ENCODE data around the gene HIRIP3. TPM values are rescaled to one million over a fixed set of nuclear protein-coding genes. Genes with fewer than 3 reads are reported as not detected.

HIRIP3 gene
- total and polyA plus RNA-seq, 2 experiments from 2014 or later = 10.4 to 18.5 TPM

- Mint-ChIP-seq H3K27me3 (ENCODE audit: insufficient read depth, low read depth, poor library complexity) (peaks cover 5% of the 10 kb centered on the region), H3K27ac (no peak overlapping the region), H3K36me3 (ENCODE audit: low read depth) (peaks cover 72% of the 10 kb centered on the region), H3K9me3 (no peaks in the 10 kb centered on the region; the same call in 1 of the 3 replicates), H3K4me1 (no peaks in the 10 kb centered on the region; the same call in 2 of the 3 replicates), H3K4me3 (no peak overlapping the region)
- Histone ChIP-seq H3K79me2 (replicated peaks; ENCODE audit: insufficient read depth) (no peaks in the 10 kb centered on the region), H3K4me1 (ENCODE audit: insufficient read depth) (no peaks in the 10 kb centered on the region), H3K27me3 (ENCODE audit: insufficient read depth) (no peaks in the 10 kb centered on the region), H3K36me3 (ENCODE audit: insufficient read depth) (peaks cover 23% of the 10 kb centered on the region), H3K27ac (ENCODE audit: low read depth) (no peak overlapping the region), H3K4me3 (no peak overlapping the region), H2AFZ (no peak overlapping the region), H3F3A (replicated peaks; ENCODE audit: low read depth) (no peaks in the 10 kb centered on the region), H3K4me2 (no peak overlapping the region), H3K9me2 (ENCODE audit: insufficient read depth) (no peaks in the 10 kb centered on the region), H4K20me1 (replicated peaks; ENCODE audit: insufficient read depth) (no peaks in the 10 kb centered on the region; the same call in 1 of the 2 replicates)
- no peak for TF ChIP-seq POLR2AphosphoS5 (IDR thresholded peaks at IDR 0.05; ENCODE audit: low read depth)
- TF ChIP-seq NANOG (IDR thresholded peaks at IDR 0.05; ENCODE audit: borderline replicate concordance) = no peak
- no peak for TF ChIP-seq CTCF (conservative IDR thresholded peaks at IDR 0.05; ENCODE audit: low read depth in 2 of 2)
- no peak for DNase-seq (ENCODE audit: low spot score)
- no peak for ATAC-seq
Measured at GRCh38 chr16:29985271-29985811, 10.1 kb downstream of the HIRIP3 start.

DNA sequence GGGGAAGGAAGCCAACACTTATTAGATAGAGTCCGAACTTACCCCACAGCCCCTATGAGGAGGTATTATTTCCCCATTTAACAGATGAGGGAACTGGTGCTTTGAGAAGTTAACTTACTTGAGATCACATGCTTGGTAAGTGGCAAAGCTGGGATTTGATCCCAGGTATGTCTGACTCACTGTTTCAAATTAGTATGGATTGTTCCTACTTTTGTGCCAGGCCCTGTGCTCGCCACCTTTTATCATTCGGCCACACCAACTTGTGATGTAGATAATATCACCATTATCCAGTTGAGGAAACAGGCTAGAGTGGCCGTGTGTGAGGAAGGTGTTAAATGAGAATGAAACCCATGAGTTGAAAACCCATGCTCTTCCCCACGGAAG is 10.7 kb downstream of the HIRIP3 start:
- Histone ChIP-seq H3F3A (replicated peaks; ENCODE audit: low read depth) (no peaks in the 10 kb centered on the region), H3K4me1 (ENCODE audit: insufficient read depth) (no peaks in the 10 kb centered on the region), H2AFZ (no peak overlapping the region), H3K9me2 (ENCODE audit: insufficient read depth) (no peaks in the 10 kb centered on the region), H3K27me3 (ENCODE audit: insufficient read depth) (no peaks in the 10 kb centered on the region), H3K27ac (ENCODE audit: low read depth) (no peak overlapping the region), H3K4me2 (no peak overlapping the region), H3K4me3 (no peak overlapping the region), H4K20me1 (replicated peaks; ENCODE audit: insufficient read depth) (no peaks in the 10 kb centered on the region; the same call in 1 of the 2 replicates), H3K79me2 (replicated peaks; ENCODE audit: insufficient read depth) (no peaks in the 10 kb centered on the region), H3K36me3 (ENCODE audit: insufficient read depth) (peaks cover 28% of the 10 kb centered on the region)
- DNase-seq (ENCODE audit: low spot score) (no peak), ATAC-seq (no peak)
- Mint-ChIP-seq H3K4me1 (no peaks in the 10 kb centered on the region; the same call in 2 of the 3 replicates), H3K27me3 (ENCODE audit: insufficient read depth, low read depth, poor library complexity) (peaks cover 5% of the 10 kb centered on the region), H3K36me3 (ENCODE audit: low read depth) (peaks cover 69% of the 10 kb centered on the region), H3K27ac (no peak overlapping the region), H3K9me3 (no peaks in the 10 kb centered on the region; the same call in 1 of the 3 replicates), H3K4me3 (no peak overlapping the region; the same call in 2 of the 3 replicates)
- TF ChIP-seq ZNF331 (CRISPR knock-in tag; IDR thresholded peaks at IDR 0.05; ENCODE audit: low read depth) (no peak), POLR2AphosphoS5 (IDR thresholded peaks at IDR 0.05; ENCODE audit: low read depth) (no peak), ETS1 (IDR thresholded peaks at IDR 0.05) (no peak), EZH2phosphoT487 (IDR thresholded peaks at IDR 0.05; ENCODE audit: unreplicated experiment) (no peak), ZNF114 (CRISPR knock-in tag; IDR thresholded peaks at IDR 0.05) (no peak), CTCF (conservative IDR thresholded peaks at IDR 0.05; ENCODE audit: low read depth in 2 of 2) (no peak), NANOG (IDR thresholded peaks at IDR 0.05; ENCODE audit: borderline replicate concordance) (no peak), ZNF462 (CRISPR knock-in tag; IDR thresholded peaks at IDR 0.05) (no peak), EZH2 (IDR thresholded peaks at IDR 0.05; ENCODE audit: low read depth, unreplicated experiment) (no peak)

Measured in GM23338 (cell line).